ENCODE measurements around the gene GATAD2B.

The GATAD2B gene

DNA sequence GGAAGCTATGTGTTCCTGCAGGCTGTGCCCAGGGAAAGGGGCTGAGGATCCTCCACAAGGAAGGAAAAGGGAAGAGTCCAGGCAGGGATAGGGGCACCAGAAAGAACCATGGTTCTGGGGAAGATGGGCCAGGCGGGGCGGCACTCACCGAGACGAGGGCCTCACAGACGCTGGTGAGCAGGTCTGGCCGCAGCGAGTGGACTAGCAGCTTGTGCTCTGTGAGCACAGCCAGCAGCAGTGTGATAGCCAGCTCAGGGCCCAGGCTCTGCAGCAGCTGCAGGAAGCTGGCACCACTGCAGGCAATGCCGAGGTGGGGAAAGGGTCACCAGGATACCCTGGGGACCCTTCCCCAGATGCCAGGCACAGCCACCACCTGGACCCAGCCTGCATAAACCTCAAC lies 18.0 kb upstream of the GATAD2B start:
- H3K4me3 ChIP-seq (ENCODE audit: low read length, poor library complexity, severe bottlenecking) = no peak overlapping the region
- no peaks in the 10 kb centered on the region for H3K9me2 ChIP-seq (replicated peaks; ENCODE audit: low read depth, low read length)
- no peaks in the 10 kb centered on the region for H3K9me3 ChIP-seq (ENCODE audit: insufficient read depth, low read depth, low read length)
- H3K4me1 ChIP-seq (ENCODE audit: insufficient read depth, low read length, poor library complexity, severe bottlenecking) = peaks cover 17% of the 10 kb centered on the region
- no peak overlapping the region for H3K9ac ChIP-seq (ENCODE audit: low read depth, low read length, poor library complexity, severe bottlenecking)
- H2AFZ ChIP-seq (ENCODE audit: low read length) = no peak overlapping the region
- no peaks in the 10 kb centered on the region for H3F3A ChIP-seq (ENCODE audit: low read depth)
- no peak overlapping the region for H3K4me2 ChIP-seq (ENCODE audit: low read depth, low read length, poor library complexity, severe bottlenecking)
- H3K36me3 ChIP-seq (ENCODE audit: insufficient read depth, low read length) = peaks cover 52% of the 10 kb centered on the region; the same call in 1 of the 2 replicates
- H4K20me1 ChIP-seq (ENCODE audit: insufficient read depth, low read length, poor library complexity, severe bottlenecking) = peaks cover 20% of the 10 kb centered on the region
- no peak for TF ChIP-seq EZH2phosphoT487 (IDR thresholded peaks at IDR 0.05; ENCODE audit: borderline replicate concordance)
- TF ChIP-seq, protein P1, sequence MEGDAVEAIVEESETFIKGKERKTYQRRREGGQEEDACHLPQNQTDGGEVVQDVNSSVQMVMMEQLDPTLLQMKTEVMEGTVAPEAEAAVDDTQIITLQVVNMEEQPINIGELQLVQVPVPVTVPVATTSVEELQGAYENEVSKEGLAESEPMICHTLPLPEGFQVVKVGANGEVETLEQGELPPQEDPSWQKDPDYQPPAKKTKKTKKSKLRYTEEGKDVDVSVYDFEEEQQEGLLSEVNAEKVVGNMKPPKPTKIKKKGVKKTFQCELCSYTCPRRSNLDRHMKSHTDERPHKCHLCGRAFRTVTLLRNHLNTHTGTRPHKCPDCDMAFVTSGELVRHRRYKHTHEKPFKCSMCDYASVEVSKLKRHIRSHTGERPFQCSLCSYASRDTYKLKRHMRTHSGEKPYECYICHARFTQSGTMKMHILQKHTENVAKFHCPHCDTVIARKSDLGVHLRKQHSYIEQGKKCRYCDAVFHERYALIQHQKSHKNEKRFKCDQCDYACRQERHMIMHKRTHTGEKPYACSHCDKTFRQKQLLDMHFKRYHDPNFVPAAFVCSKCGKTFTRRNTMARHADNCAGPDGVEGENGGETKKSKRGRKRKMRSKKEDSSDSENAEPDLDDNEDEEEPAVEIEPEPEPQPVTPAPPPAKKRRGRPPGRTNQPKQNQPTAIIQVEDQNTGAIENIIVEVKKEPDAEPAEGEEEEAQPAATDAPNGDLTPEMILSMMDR (conservative IDR thresholded peaks at IDR 0.05; ENCODE audit: low read length) = no peak
- no peaks in the 10 kb centered on the region for H3K27me3 ChIP-seq (ENCODE audit: insufficient read depth, low read length, poor library complexity, severe bottlenecking)
- H3K79me2 ChIP-seq (ENCODE audit: insufficient read depth, low read length) = peaks cover 35% of the 10 kb centered on the region

DNA sequence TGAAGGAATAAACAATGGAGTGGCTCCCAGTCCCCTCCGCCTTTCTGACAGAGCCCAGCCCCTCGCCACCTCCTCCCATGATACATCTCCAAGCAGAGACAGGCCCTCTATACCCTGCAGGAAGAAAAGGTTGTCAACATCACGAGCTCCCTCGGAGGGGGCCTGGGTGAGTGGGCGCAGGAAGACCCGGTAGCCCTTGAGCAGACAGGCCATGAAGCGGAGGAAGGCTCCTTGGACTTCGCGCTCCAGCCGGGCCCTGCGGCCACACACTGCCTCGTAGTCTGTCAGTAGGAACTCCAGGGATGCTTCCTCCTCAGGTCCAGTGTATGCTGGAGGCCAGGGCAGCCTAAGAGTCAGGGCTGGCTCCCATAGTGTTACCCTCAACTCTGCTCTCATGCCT lies 16.7 kb upstream of the GATAD2B start:
- Histone ChIP-seq H3K79me2 (ENCODE audit: insufficient read depth, low read length) (peaks cover 23% of the 10 kb centered on the region), H3K36me3 (ENCODE audit: insufficient read depth, low read length) (peaks cover 54% of the 10 kb centered on the region; the same call in 1 of the 2 replicates), H3F3A (ENCODE audit: low read depth) (no peaks in the 10 kb centered on the region), H3K4me1 (ENCODE audit: insufficient read depth, low read length, poor library complexity, severe bottlenecking) (peaks cover 8% of the 10 kb centered on the region), H2AFZ (ENCODE audit: low read length) (no peak overlapping the region), H3K9me3 (ENCODE audit: insufficient read depth, low read depth, low read length) (no peaks in the 10 kb centered on the region), H4K20me1 (ENCODE audit: insufficient read depth, low read length, poor library complexity, severe bottlenecking) (peaks cover 9% of the 10 kb centered on the region), H3K9ac (ENCODE audit: low read depth, low read length, poor library complexity, severe bottlenecking) (no peak overlapping the region), H3K4me3 (ENCODE audit: low read length, poor library complexity, severe bottlenecking) (no peak overlapping the region), H3K27me3 (ENCODE audit: insufficient read depth, low read length, poor library complexity, severe bottlenecking) (no peaks in the 10 kb centered on the region), H3K9me2 (replicated peaks; ENCODE audit: low read depth, low read length) (no peaks in the 10 kb centered on the region), H3K4me2 (ENCODE audit: low read depth, low read length, poor library complexity, severe bottlenecking) (no peak overlapping the region)
- TF ChIP-seq EZH2phosphoT487 (IDR thresholded peaks at IDR 0.05; ENCODE audit: borderline replicate concordance) = no peak
- TF ChIP-seq, protein P1 (conservative IDR thresholded peaks at IDR 0.05; ENCODE audit: low read length) = no peak

DNA sequence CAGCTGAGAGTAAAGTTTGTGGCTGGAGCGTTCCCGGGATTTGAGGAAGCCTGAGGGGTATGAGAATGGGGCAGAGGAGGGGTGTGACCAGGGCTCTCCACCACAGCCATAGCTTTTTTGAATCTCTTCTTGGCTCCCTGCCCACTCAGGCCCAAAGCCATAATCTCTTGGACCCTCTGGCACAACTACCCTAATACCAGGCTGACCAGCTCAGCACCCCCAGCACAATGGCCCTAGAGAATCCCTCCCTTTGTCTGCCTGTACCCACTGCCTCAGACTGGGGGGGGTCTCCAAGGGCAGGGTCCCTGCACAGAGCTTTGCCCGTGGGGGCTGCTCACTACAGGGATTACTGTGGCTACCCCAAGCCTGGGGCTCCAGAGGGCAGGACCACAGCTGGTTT lies 16.2 kb upstream of the GATAD2B start:
- Histone ChIP-seq H3K79me2 (ENCODE audit: insufficient read depth, low read length) (peaks cover 18% of the 10 kb centered on the region), H3K4me3 (ENCODE audit: low read length, poor library complexity, severe bottlenecking) (no peak overlapping the region), H4K20me1 (ENCODE audit: insufficient read depth, low read length, poor library complexity, severe bottlenecking) (peaks cover 5% of the 10 kb centered on the region), H3K4me2 (ENCODE audit: low read depth, low read length, poor library complexity, severe bottlenecking) (no peak overlapping the region), H3K36me3 (ENCODE audit: insufficient read depth, low read length) (peaks cover 54% of the 10 kb centered on the region; the same call in 1 of the 2 replicates), H3K9me3 (ENCODE audit: insufficient read depth, low read depth, low read length) (no peaks in the 10 kb centered on the region), H3F3A (ENCODE audit: low read depth) (no peaks in the 10 kb centered on the region), H3K9me2 (replicated peaks; ENCODE audit: low read depth, low read length) (no peaks in the 10 kb centered on the region), H3K4me1 (ENCODE audit: insufficient read depth, low read length, poor library complexity, severe bottlenecking) (peaks cover 3% of the 10 kb centered on the region), H2AFZ (ENCODE audit: low read length) (no peak overlapping the region), H3K9ac (ENCODE audit: low read depth, low read length, poor library complexity, severe bottlenecking) (no peak overlapping the region), H3K27me3 (ENCODE audit: insufficient read depth, low read length, poor library complexity, severe bottlenecking) (no peaks in the 10 kb centered on the region)
- TF ChIP-seq EZH2phosphoT487 (IDR thresholded peaks at IDR 0.05; ENCODE audit: borderline replicate concordance) = no peak
- TF ChIP-seq, protein P1 (conservative IDR thresholded peaks at IDR 0.05; ENCODE audit: low read length) = no peak

Measured in Loucy (cell line).